Measurements from ENCODE around the gene MMP25. TPM values are rescaled to one million over a fixed set of nuclear protein-coding genes. Genes with fewer than 3 reads are reported as not detected.
A peak's percentile ranks its signal among the peaks of the same experiment; 100 is the strongest.
"Not testable (repeated sequence)": the region's sequence is repeated elsewhere in the genome, so short reads cannot be mapped to it uniquely, and the experiment has no call there.

The MMP25 gene
- total RNA-seq, 2 experiments from 2014 or later = 0.42 to 0.80 TPM

DNA sequence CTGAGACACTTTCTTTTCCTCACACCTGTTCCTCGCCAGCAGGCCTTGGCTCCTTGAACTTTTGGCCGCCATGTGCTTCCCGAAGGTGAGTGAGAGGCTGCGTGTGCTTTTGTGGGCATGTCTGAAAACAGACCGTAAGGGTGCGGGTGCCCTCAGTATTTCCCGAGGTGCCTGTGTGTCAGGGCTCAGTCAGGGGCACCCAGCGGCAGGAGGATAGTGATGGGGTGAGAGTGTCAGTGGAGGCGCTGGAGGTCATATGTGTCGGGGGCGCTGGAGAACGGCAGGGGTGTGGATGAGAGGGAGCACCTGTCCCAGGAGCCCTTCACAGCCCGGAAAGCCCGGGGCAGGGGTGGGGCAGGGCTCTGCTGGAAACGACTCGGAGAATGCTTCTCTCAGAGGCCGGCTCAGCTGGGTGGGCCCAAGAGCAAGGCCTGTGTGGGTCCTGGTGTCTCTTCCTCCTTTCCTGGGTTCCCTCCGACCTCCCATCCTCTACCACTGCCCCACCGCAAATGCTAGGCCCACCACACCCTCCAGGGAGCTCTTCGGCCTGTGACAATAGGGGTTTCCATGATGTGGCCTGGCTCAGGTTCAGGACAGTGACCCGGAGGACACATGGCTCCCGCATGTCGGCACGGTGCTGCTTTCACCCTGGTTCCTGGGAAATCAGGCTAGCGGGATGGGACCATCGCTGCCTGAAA lies 19.5 kb downstream of the MMP25 start:
- TF ChIP-seq, protein P1, sequence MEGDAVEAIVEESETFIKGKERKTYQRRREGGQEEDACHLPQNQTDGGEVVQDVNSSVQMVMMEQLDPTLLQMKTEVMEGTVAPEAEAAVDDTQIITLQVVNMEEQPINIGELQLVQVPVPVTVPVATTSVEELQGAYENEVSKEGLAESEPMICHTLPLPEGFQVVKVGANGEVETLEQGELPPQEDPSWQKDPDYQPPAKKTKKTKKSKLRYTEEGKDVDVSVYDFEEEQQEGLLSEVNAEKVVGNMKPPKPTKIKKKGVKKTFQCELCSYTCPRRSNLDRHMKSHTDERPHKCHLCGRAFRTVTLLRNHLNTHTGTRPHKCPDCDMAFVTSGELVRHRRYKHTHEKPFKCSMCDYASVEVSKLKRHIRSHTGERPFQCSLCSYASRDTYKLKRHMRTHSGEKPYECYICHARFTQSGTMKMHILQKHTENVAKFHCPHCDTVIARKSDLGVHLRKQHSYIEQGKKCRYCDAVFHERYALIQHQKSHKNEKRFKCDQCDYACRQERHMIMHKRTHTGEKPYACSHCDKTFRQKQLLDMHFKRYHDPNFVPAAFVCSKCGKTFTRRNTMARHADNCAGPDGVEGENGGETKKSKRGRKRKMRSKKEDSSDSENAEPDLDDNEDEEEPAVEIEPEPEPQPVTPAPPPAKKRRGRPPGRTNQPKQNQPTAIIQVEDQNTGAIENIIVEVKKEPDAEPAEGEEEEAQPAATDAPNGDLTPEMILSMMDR (IDR thresholded peaks at IDR 0.05) = no peak
- H3K4me1 ChIP-seq (ENCODE audit: insufficient read depth, low read length) = peaks cover 78% of the 10 kb centered on the region
- ChIA-PET CTCF (interaction anchor here (0.6 to 4.9 kb wide), 5 partner anchors 10 to 63 kb away, joined by 3 to 33 read pairs (median 3); no protein-coding TSS in a partner anchor), POLR2A (interaction anchor here (0.5 to 6.5 kb wide), 17 partner anchors 11 to 335 kb away, joined by 3 to 137 read pairs (median 6); partner anchors contain the start of genes MMP25, ZNF174, ZNF213 and ZSCAN10)
- ATAC-seq (ENCODE audit: poor library complexity) (peak; percentile 43), DNase-seq (peak in 1 of 14 experiments; percentile 41)
- peak overlapping the region; percentile 97 for H3K27ac Mint-ChIP-seq
- H3K27me3 ChIP-seq (ENCODE audit: control insufficient read depth in 1 of 2, insufficient read depth in 2 of 2, low read length in 2 of 2) = no peaks in the 10 kb centered on the region
- H3K36me3 Mint-ChIP-seq (ENCODE audit: low read depth) = peaks cover 53% of the 10 kb centered on the region
- H3K4me3 Mint-ChIP-seq = peak overlapping the region; percentile 99
- peaks cover 73% of the 10 kb centered on the region for H3K4me1 Mint-ChIP-seq (ENCODE audit: low read depth)
- no peaks in the 10 kb centered on the region for H3K27me3 Mint-ChIP-seq
- peak overlapping the region; percentile 99 for H3K4me3 ChIP-seq (ENCODE audit: low read length)
- no peaks in the 10 kb centered on the region for H3K9me3 Mint-ChIP-seq
- H3K27ac ChIP-seq (ENCODE audit: low read depth in 1 of 2, low read length in 2 of 2) = peak overlapping the region; percentile 85 to 98
- intact Hi-C loops (cut with DNase I, micrococcal nuclease) = no loop called here
- H3K36me3 ChIP-seq (ENCODE audit: insufficient read depth, low read length) = peaks cover 35% of the 10 kb centered on the region
- no peaks in the 10 kb centered on the region for H3K9me3 ChIP-seq (ENCODE audit: control insufficient read depth in 1 of 2, insufficient read depth in 1 of 2, low read length in 2 of 2)

DNA sequence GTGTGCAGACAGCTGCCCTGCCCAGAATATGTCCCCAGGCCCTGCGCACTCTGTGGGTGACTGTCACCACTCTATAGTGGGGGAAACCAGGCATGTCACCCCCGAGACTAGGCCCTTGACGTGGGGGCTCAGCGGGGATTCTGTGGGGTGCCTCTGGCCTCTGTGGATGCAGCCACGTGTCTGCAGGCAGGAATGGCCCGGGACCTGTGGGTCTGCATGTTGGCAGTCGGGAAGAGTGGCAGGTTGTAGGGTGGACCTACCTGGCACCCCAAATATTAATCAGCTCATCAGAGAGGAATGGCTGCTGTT lies 20.0 kb downstream of the MMP25 start:
- peak overlapping the region; percentile 99 for H3K4me3 ChIP-seq (ENCODE audit: low read length)
- intact Hi-C loops (cut with DNase I, micrococcal nuclease) = no loop called here
- TF ChIP-seq, protein P1 (IDR thresholded peaks at IDR 0.05) = no peak
- Mint-ChIP-seq H3K4me1 (ENCODE audit: low read depth) (peaks cover 78% of the 10 kb centered on the region), H3K36me3 (ENCODE audit: low read depth) (peaks cover 53% of the 10 kb centered on the region), H3K27me3 (no peaks in the 10 kb centered on the region), H3K27ac (peak overlapping the region; percentile 97), H3K9me3 (no peaks in the 10 kb centered on the region), H3K4me3 (peak overlapping the region; percentile 99)
- DNase-seq (no peak), ATAC-seq (ENCODE audit: poor library complexity) (no peak)
- POLR2A ChIA-PET = interaction anchor here (0.8 to 6.5 kb wide), 9 partner anchors 10 to 335 kb away, joined by 3 to 137 read pairs (median 10); partner anchors contain the start of genes MMP25, ZNF174, ZNF213 and ZSCAN10
- CTCF ChIA-PET = interaction anchor here (1.3 to 4.9 kb wide), 3 partner anchors 38 to 63 kb away, joined by 3 to 33 read pairs (median 5); no protein-coding TSS in a partner anchor
- peak overlapping the region; percentile 85 to 98 for H3K27ac ChIP-seq (ENCODE audit: low read depth in 1 of 2, low read length in 2 of 2)
- H3K36me3 ChIP-seq (ENCODE audit: insufficient read depth, low read length) = peaks cover 35% of the 10 kb centered on the region
- H3K4me1 ChIP-seq (ENCODE audit: insufficient read depth, low read length) = peaks cover 80% of the 10 kb centered on the region
- H3K27me3 ChIP-seq (ENCODE audit: control insufficient read depth in 1 of 2, insufficient read depth in 2 of 2, low read length in 2 of 2) = no peaks in the 10 kb centered on the region
- no peaks in the 10 kb centered on the region for H3K9me3 ChIP-seq (ENCODE audit: control insufficient read depth in 1 of 2, insufficient read depth in 1 of 2, low read length in 2 of 2)

DNA sequence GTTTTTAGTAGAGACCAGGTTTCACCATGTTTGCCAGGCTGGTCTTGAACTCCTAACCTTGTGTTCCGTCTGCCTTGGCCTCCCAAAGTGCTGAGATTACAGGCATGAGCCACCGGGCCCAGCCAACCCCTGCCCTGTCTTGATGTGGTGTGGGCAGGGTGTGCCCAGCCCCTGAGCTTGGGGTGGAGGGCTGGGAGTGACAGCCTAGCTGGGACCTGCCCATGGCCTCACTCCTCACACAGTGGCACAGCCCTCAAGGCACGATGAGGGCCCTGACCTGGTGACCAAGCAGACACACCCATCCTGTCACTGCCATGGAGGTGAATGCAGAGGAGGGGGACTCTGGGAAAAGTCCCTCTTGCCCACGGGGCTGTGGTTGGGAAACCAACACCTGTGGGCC lies 22.1 kb downstream of the MMP25 start:
- ChIA-PET CTCF (interaction anchor here (1.0 kb wide), 1 partner anchor 61 kb away, joined by 4 read pairs; no protein-coding TSS in a partner anchor), POLR2A (interaction anchor here (0.5 to 6.5 kb wide), 8 partner anchors 9 to 89 kb away, joined by 3 to 50 read pairs (median 5); partner anchors contain the start of genes ZNF213 and ZSCAN10)
- Histone ChIP-seq H3K4me3 (ENCODE audit: low read length) (peak overlapping the region; percentile 99), H3K4me1 (ENCODE audit: insufficient read depth, low read length) (peaks cover 86% of the 10 kb centered on the region), H3K27ac (ENCODE audit: low read depth in 1 of 2, low read length in 2 of 2) (peak overlapping the region; percentile 85 to 98), H3K27me3 (ENCODE audit: control insufficient read depth in 1 of 2, insufficient read depth in 2 of 2, low read length in 2 of 2) (no peaks in the 10 kb centered on the region), H3K36me3 (ENCODE audit: insufficient read depth, low read length) (peaks cover 35% of the 10 kb centered on the region), H3K9me3 (ENCODE audit: control insufficient read depth in 1 of 2, insufficient read depth in 1 of 2, low read length in 2 of 2) (no peaks in the 10 kb centered on the region)
- H3K27me3 Mint-ChIP-seq = no peaks in the 10 kb centered on the region
- peaks cover 53% of the 10 kb centered on the region for H3K36me3 Mint-ChIP-seq (ENCODE audit: low read depth)
- no peaks in the 10 kb centered on the region for H3K9me3 Mint-ChIP-seq
- peak overlapping the region; percentile 97 for H3K27ac Mint-ChIP-seq
- peak overlapping the region; percentile 98 for H3K4me3 Mint-ChIP-seq
- intact Hi-C loops (cut with DNase I, micrococcal nuclease) = no loop called here
- ATAC-seq (ENCODE audit: poor library complexity) (no peak), DNase-seq (peak in 2 of 14 experiments; percentile 56 to 62)
- TF ChIP-seq, protein P1 (IDR thresholded peaks at IDR 0.05) = no peak
- peaks cover 78% of the 10 kb centered on the region for H3K4me1 Mint-ChIP-seq (ENCODE audit: low read depth)

DNA sequence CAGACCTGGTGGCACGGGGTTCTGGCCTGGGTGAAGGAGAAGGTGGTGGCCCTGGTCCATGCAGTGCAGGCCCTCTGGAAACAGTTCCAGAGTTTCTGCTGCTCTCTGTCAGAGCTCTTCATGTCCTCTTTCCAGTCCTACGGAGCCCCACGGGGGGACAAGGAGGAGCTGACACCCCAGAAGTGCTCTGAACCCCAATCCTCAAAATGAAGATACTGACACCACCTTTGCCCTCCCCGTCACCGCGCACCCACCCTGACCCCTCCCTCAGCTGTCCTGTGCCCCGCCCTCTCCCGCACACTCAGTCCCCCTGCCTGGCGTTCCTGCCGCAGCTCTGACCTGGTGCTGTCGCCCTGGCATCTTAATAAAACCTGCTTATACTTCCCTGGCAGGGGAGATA lies 22.8 kb downstream of the MMP25 start:
- peak overlapping the region in 1 of 2 donors; percentile 13 for H3K27ac ChIP-seq (ENCODE audit: low read depth in 1 of 2, low read length in 2 of 2)
- H3K27me3 Mint-ChIP-seq; H3K4me3 ChIP-seq (ENCODE audit: low read length); H3K9me3 ChIP-seq (ENCODE audit: control insufficient read depth in 1 of 2, insufficient read depth in 1 of 2, low read length in 2 of 2); intact Hi-C loops (cut with DNase I, micrococcal nuclease); ATAC-seq (ENCODE audit: poor library complexity); DNase-seq; H3K9me3 Mint-ChIP-seq; H3K27me3 ChIP-seq (ENCODE audit: control insufficient read depth in 1 of 2, insufficient read depth in 2 of 2, low read length in 2 of 2): not testable (repeated sequence)
- H3K36me3 ChIP-seq (ENCODE audit: insufficient read depth, low read length) = peaks cover 35% of the 10 kb centered on the region
- Mint-ChIP-seq H3K4me3 (peak overlapping the region; percentile 70), H3K27ac (peak overlapping the region; percentile 88), H3K36me3 (ENCODE audit: low read depth) (peaks cover 53% of the 10 kb centered on the region), H3K4me1 (ENCODE audit: low read depth) (peaks cover 78% of the 10 kb centered on the region)
- CTCF ChIA-PET = interaction anchor here (1.0 kb wide), 2 partner anchors 60 kb away, joined by 3 to 4 read pairs; no protein-coding TSS in a partner anchor
- POLR2A ChIA-PET = interaction anchor here (0.6 to 6.5 kb wide), 11 partner anchors 9 to 1569 kb away, joined by 3 to 50 read pairs (median 5); partner anchors contain the start of genes ZNF213 and ZSCAN10
- H3K4me1 ChIP-seq (ENCODE audit: insufficient read depth, low read length) = peaks cover 86% of the 10 kb centered on the region
